AG10803 (cell line): ENCODE data around the gene SLX4IP.

ENCODE experiments used
- DNase-seq: peaks from one replicate; pipeline ENCODE4 v3.0.0; 2010; ENCODE audit warnings: low read depth
- H3K4me3 ChIP-seq: 2 replicates; pipeline ENCODE4 v1.5.1; 2011; ENCODE audit warnings: mild to moderate bottlenecking, low read length, control low read depth
- TF ChIP-seq, protein P1 (sequence below): conservative IDR thresholded peaks from 2 replicates; pipeline ENCODE4 v1.5.1; 2011; ENCODE audit warnings: mild to moderate bottlenecking, low read length, control low read depth, inconsistent platforms

Gene SLX4IP

DNA sequence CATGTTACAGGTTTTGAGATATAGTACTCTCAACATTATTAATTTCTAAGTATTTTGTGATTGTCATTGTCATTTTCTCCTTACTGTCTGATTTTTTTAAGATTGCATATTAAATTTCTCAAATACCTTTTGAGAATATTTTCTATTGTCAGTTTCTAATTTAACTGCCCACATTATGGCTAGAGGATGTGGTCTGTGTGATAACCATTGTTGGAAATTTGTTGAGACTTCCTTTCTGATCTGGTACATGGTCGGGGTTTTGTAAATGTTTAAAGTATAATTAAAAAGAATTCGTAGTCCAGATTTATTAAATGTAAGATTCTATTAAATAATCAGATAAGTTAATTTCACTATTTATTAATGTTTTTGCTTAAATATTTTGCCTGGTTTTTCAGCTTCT, 60.1 kb downstream of the SLX4IP start:
- TF ChIP-seq, protein P1, sequence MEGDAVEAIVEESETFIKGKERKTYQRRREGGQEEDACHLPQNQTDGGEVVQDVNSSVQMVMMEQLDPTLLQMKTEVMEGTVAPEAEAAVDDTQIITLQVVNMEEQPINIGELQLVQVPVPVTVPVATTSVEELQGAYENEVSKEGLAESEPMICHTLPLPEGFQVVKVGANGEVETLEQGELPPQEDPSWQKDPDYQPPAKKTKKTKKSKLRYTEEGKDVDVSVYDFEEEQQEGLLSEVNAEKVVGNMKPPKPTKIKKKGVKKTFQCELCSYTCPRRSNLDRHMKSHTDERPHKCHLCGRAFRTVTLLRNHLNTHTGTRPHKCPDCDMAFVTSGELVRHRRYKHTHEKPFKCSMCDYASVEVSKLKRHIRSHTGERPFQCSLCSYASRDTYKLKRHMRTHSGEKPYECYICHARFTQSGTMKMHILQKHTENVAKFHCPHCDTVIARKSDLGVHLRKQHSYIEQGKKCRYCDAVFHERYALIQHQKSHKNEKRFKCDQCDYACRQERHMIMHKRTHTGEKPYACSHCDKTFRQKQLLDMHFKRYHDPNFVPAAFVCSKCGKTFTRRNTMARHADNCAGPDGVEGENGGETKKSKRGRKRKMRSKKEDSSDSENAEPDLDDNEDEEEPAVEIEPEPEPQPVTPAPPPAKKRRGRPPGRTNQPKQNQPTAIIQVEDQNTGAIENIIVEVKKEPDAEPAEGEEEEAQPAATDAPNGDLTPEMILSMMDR, result no peak
- no peak overlapping the region for H3K4me3 ChIP-seq
- DNase-seq, result no peak

DNA sequence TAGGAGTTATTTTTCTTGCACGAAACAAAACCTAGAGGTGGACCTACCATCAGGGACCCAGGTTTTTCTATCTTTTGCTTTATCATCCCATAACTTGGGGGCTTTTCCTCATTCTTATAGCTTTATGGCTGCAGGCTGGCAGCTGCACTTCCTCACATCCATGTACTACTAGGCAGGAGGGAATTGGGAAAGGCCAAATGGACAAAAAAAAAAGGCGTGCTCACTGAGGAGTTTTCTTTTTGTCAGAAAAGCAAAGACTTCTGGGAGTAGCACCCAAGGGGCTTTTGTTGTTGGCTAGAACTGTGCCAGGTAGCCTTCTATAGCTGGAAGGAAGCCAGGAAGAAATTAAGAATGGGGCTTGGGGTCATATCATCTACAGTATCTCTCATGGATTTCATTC, 61.4 kb downstream of the SLX4IP start:
- no peak overlapping the region for H3K4me3 ChIP-seq
- TF ChIP-seq, protein P1, result no peak
- no peak for DNase-seq

DNA sequence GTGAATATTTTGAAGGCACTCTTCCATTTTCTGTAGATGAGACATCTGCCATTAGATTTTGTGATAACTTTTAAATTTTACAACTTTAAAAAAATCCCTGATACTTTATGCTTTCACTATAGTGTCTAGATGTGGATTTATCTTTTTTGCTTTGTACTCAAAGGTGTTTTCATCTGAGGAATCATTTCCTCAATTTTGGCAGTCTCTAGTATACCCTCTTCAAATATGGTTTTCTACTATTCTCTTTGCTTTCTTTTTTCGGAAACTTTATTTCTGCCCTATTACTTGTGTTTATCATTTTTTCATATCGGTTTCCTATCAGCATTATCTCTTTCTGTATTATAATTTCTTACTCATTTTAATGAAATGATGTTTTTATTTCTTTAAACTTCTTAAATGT, 62.2 kb downstream of the SLX4IP start:
- TF ChIP-seq, protein P1, result no peak
- no peak for DNase-seq
- H3K4me3 ChIP-seq, result no peak overlapping the region

- TF ChIP-seq, protein P1, result no peak
Measured at GRCh38 chr20:10497791-10498190, 62.7 kb downstream of the SLX4IP start.

DNA sequence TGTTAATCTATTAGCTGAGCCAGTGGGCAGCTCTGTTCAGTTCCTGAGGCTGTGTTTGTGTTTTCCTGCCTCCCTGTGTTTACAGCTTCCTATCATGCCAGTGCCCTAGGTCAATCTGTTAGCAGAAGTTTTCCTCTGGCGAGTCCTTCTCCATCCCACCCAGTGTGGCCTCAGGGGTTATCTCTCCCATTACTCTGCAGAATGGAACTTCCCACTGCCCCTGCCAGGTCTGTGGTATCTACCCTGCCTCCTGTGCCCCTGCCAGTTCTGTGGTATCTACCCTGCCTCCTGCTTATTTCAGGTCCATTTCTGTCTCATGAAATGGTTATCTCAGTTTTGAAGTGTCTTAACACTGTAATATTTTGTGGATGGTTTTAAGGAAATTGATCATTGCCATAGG, 63.1 kb downstream of the SLX4IP start:
- TF ChIP-seq, protein P1, result no peak
- H3K4me3 ChIP-seq, result no peak overlapping the region
- no peak for DNase-seq

More at GRCh38 chr20:10497791-10498190, 62.7 kb downstream of the SLX4IP start:
- H3K4me3 ChIP-seq, result no peak overlapping the region
- DNase-seq, result no peak

GRCh38 chr20:10501402-10501801, 66.3 kb downstream of the SLX4IP start:
- TF ChIP-seq, protein P1, result no peak
- H3K4me3 ChIP-seq, result no peak overlapping the region
- peak; percentile 21 for DNase-seq

GRCh38 chr20:10502098-10502526, 67.0 kb downstream of the SLX4IP start:
- DNase-seq, result no peak
- H3K4me3 ChIP-seq, result no peak overlapping the region
- TF ChIP-seq, protein P1, result no peak
